HG03439 (cell line): ENCODE results near the gene TBC1D21.
"Not testable (repeated sequence)": the region's sequence is repeated elsewhere in the genome, so short reads cannot be mapped to it uniquely, and the experiment has no call there.

ENCODE experiments used
- ATAC-seq: cut with Tn5 transposase; IDR thresholded peaks from one replicate; pipeline ENCODE4 v1.9.1; 2021; ENCODE audit warnings: mild to moderate bottlenecking, moderate library complexity; ENCODE audit not compliant: unreplicated experiment

Gene TBC1D21

GRCh38 chr15:73927003-73927475 lies 53.7 kb downstream of the TBC1D21 start:
- no peak for ATAC-seq

DNA sequence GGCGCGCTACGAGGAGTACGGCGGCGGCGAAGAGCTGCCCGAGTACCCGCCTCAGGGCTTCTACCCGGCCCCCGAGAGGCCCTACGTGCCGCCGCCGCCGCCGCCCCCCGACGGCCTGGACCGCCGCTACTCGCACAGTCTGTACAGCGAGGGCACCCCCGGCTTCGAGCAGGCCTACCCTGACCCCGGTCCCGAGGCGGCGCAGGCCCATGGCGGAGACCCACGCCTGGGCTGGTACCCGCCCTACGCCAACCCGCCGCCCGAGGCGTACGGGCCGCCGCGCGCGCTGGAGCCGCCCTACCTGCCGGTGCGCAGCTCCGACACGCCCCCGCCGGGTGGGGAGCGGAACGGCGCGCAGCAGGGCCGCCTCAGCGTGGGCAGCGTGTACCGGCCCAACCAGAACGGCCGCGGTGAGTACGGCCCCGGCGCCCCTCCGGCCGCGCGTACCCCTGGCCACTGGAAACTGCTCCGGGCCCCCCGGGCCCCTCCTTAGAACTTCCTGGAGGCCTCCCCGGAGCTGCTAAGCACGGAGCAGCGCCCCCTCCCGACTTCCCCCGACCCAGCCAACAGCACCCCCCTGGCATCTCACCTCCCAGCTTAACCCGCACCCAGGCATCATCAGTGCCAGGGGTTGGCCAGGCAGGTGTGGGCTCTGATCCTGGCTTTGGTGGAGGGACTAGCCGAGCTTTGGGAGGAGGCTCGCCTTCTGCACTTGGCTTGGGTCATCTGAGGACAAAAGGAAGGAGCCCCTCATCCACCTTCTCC lies 54.3 kb downstream of the TBC1D21 start:
- ATAC-seq: no peak

DNA sequence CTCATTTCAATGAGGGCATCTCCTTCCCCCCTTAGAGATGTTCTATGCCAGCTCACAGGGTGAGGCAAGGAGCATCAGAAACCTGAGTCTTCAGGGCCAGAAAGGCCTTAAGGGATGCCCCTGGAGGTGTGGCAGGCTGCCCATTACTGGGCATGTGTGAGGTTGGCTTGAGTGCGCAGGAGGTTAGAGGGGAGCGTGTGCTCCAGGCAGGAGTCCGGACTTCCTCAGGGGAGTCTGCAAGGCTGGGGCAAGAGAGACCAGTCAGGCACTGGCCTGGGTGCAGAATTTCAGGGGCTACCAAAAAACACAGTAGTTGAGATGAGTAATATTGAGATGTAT lies 54.8 kb downstream of the TBC1D21 start:
- ATAC-seq: no peak

DNA sequence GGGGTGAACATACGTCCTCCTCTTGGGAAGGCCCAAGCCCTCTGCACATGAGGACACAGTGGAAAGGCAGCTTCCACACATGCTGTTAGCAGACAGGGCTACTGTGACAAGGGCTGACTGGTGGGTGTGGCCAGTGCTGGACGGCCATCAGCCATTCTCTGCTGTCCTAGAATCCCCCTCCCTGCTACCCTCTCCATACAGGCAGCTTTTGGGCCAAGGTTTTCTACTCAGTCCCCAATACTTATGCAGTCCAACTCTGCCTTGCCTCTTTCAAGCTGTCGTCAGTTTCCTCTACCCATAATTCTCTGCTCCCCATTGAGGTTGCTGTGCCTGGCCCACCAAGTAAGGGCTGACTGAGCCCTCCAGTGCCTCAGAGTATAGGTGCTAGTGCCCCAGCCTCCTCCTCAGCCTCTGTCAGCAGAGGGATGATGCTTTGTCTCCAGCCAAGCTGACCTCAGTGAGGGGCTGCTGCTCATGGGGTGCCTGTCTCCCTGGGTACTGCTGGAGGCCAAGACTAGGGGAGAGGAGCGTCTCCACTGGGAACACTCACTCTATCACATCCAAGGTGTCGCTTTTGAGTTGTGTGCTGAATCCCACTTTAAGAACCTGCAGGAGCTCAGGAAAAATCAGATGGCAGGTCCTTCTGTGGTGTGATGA lies 55.7 kb downstream of the TBC1D21 start:
- no peak for ATAC-seq

- ATAC-seq: no peak
Measured at GRCh38 chr15:73930371-73930770, 57.0 kb downstream of the TBC1D21 start.

GRCh38 chr15:73930790-73931281 lies 57.5 kb downstream of the TBC1D21 start:
- ATAC-seq: no peak

DNA sequence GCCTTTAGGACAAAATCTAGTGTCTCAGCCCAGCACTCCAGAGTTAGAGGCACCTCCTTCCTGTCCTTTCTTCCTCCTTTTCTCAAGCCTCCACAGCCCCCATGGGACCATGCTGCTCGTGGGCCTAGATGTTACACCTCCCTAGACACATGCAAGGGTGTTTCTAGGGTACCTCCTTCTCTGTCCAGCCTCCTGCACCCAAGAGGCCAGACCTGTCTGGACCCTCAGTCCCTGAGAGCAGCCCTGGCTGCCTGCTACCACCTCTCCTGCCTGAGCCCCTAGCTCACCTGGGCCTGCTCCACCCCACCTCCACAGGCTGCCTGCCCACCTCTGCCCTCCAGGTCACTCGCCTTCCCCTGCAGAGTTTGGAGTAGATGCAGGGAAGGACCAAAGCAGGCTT lies 58.1 kb downstream of the TBC1D21 start:
- no peak for ATAC-seq

DNA sequence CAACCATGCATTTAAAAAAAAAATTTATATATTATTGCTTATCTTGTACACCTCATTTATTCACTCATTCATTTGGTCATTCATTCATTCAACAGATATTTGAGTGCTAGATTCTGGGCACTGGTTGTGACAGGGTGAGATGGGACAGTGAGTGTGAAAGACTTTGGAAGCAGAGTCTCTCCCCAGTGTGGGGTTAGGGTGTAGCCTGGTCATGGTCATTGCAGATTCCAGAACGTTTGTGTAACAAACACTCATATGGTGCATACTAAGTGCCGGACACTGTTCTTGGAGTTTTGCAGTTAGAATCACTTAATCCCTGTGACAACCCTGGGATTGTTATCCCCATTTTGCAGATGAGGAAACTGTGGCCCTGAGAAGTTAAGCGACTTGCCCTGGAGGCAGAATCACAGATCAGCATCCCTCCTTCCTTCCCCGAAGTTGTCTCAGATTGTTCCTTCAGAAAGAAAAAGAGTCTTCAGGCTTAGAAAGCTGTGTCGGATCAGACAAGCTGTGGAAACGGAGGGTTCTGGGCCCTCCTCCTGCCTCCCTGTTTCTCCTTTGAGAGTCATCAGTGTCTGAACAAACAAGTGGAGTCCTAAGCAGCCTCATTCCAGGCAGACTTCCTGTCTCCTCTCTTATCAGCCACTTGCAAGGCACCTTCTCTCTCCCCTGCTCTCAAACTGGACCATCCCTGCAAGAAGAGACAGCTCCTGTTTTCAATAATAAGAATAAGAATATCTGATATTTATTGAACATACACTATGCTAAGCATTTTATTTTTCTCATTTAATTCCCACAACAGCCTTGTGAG lies 59.2 kb downstream of the TBC1D21 start:
- ATAC-seq: no peak

GRCh38 chr15:73934281-73934680 lies 60.9 kb downstream of the TBC1D21 start:
- ATAC-seq: no peak

DNA sequence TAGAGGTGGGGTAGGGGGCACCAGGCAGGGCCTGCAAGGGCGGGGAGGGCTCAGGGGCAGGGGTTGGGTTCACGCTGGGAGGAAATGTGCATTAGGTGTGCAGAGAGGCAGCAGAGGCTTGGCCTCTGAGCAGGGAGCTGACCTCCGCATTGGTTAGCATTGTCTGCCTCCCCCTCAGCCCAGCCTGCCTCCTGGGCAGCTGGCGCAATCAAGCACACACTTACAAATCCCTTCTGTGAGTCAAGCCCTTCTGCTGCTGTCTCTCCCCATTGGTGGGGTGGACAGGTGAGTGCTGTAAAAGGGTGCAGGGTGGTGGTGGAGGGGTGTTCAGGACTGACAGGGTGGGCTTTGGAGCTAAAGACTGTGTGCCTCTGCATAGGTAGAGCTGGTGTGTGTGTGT lies 62.2 kb downstream of the TBC1D21 start:
- ATAC-seq: no peak

GRCh38 chr15:73936181-73936580 lies 62.8 kb downstream of the TBC1D21 start:
- ATAC-seq: no peak

- no peak for ATAC-seq
Measured at GRCh38 chr15:73936588-73937290, 63.4 kb downstream of the TBC1D21 start.

GRCh38 chr15:73937296-73937695 lies 63.9 kb downstream of the TBC1D21 start:
- no peak for ATAC-seq

DNA sequence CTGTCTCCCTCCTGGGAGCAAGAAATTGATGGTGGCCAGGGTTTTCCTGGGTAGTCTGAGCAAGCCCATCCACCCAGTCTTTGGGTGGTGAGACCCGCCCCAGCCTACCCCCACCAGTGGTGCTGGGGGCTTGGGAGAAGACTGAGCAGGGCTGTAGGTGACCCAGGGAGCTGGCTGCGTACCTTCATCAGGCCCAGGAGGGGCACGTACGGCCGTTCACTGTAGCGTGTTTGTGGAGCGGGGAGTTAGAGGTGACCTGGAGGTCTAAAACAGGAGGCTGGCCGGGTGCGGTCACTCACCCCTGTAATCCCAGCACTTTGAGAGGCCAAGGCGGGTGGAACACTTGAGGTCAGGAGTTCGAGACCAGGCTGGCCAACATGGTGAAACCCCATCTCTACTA lies 64.4 kb downstream of the TBC1D21 start:
- no peak for ATAC-seq

DNA sequence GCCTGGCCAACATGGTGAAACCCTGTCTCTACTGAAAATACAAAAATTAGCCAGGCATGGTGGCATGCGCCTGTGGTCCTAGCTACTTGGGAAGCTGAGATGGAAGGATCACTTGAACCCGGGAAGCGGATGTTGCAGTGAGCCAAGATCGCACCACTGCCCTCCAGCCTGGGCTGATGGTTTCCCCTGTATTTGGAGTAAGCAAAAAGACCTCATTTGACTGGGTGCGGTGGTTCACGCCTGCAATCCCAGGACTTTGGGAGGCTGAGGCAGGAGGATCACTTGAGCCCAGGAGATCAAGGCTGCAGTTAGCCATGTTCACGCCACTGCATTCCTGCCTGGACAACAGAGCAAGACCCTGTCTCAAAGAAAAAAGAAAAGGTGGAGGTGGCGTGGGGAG lies 65.2 kb downstream of the TBC1D21 start:
- not testable (repeated sequence) for ATAC-seq
